GM10266 (cell line): ENCODE measurements around the gene RNF13.

Experiments
- DNase-seq: peaks from one replicate; pipeline ENCODE4 v3.0.0; 2012; ENCODE audit errors: extremely low spot score
- CTCF ChIP-seq: IDR thresholded peaks from 2 replicates; pipeline ENCODE4 v1.5.1; 2012; ENCODE audit warnings: mild to moderate bottlenecking, low read depth; ENCODE audit not compliant: control insufficient read depth, insufficient read depth; ENCODE audit errors: missing control alignments

The RNF13 gene

GRCh38 chr3:149858911-149859310, 45.9 kb downstream of the RNF13 start:
- no peak for TF ChIP-seq CTCF
- no peak for DNase-seq

- DNase-seq: no peak
- no peak for TF ChIP-seq CTCF
These were observed 47.9 kb downstream of the RNF13 start for GRCh38 chr3:149860881-149861280.

- no peak for TF ChIP-seq CTCF
These were observed 54.5 kb downstream of the RNF13 start for GRCh38 chr3:149867563-149867962.

GRCh38 chr3:149871855-149872254, 58.8 kb downstream of the RNF13 start:
- no peak for DNase-seq
- no peak for TF ChIP-seq CTCF

More at GRCh38 chr3:149867563-149867962, 54.5 kb downstream of the RNF13 start:
- no peak for DNase-seq

- DNase-seq: no peak
- no peak for TF ChIP-seq CTCF
These were observed 59.6 kb downstream of the RNF13 start for GRCh38 chr3:149872589-149872988.

- DNase-seq: no peak
- TF ChIP-seq CTCF: no peak
These were observed 64.7 kb downstream of the RNF13 start for GRCh38 chr3:149877668-149878067.

- TF ChIP-seq CTCF: peak; percentile 41
- DNase-seq: peak; percentile 8
These were observed 66.9 kb downstream of the RNF13 start for GRCh38 chr3:149879872-149880271.
